ENCODE results near the gene FHOD3.

DNA sequence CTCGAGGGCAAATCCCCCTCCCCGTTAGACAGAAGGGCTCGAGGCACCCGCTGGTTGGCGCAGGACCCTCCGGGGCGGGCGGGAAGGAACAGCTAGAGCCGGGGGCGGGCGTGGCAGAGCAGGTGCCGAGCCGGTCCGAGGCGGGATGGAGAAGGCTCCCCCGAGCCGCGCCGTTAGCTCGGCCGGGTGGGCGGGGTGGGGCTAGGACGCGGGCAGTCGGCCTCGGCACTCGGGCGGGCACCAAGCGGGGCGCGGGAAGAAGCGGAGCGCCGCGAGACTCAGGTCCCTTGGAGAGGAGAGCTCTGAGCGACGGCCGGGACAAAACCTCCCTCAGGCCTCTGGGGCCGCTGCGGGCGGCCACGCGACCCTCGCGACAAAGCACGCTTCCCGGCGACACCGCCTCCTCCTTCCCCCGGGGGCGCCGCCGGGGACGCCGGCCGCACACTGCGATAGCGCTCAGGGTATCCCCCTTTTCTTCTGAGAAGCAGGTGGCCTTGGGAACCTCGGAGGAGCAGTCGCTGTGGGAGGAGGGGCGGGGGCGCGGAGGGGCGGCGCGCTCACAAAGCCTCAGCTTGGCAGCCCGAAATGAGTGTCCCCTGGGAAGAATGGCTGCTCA is 721 bp downstream of the FHOD3 start:
- TF ChIP-seq POLR2A (IDR thresholded peaks at IDR 0.05; ENCODE audit: low read length), result no peak
- TF ChIP-seq GATA1 (IDR thresholded peaks at IDR 0.05; ENCODE audit: low read depth, low read length), result no peak
